ENCODE measurements around the gene DGKZ. TPM values are rescaled to one million over a fixed set of nuclear protein-coding genes. Genes with fewer than 3 reads are reported as not detected.
A peak's percentile ranks its signal among the peaks of the same experiment; 100 is the strongest.

The DGKZ gene
- total and polyA plus RNA-seq, 7 donors = 16.6 to 76.7 (median 31.4) TPM

DNA sequence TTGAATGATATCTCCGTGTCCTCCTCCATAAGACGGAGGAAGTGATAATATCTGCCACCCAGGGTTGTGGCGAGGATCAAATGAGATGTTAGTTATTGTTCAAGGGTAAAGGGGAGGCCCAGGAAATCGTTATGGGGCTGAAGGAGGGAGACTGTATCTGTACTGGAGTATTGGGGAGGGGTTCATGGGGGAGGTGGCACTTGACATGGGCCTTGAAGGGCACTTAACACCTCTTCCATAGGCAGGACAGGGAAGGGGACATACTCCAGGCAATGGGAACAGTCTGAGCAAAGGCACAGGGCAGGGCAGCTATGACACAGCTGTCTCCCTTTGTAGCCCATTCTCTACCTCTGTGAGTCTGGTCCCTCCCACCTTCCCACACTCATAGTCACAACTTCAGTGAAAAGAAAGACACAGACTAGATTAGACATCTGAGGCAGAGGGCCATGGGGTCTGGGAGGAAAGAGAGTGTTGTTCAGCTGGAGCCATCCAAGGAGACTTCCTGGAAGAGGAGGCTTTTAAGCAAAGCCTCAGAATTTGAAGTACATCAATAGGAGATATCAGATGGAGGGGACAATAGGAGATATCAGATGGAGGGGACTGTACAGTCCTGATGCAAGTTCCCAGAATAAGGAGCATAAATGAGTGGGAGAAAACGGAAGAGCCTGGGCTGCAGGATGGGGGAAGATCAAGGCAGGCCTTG is 15.8 kb upstream of the DGKZ start:
- DNase-seq = no peak
- Histone ChIP-seq H3K9me3 (no peaks in the 10 kb centered on the region), H3K4me1 (peaks cover 0 to 19% (median 14%) of the 10 kb centered on the region in 4 donors), H3K36me3 (no peaks in the 10 kb centered on the region), H3K4me3 (no peak overlapping the region), H3K27me3 (peaks cover 15 to 66% (median 48%) of the 10 kb centered on the region in 3 donors), H3K27ac (no peak overlapping the region)
- WGBS, 2 donors = 46 to 60% methylated on average over 5 of the region's 5 CpGs
- TF ChIP-seq POLR2AphosphoS5 (IDR thresholded peaks at IDR 0.05) = no peak
- TF ChIP-seq, protein P1, sequence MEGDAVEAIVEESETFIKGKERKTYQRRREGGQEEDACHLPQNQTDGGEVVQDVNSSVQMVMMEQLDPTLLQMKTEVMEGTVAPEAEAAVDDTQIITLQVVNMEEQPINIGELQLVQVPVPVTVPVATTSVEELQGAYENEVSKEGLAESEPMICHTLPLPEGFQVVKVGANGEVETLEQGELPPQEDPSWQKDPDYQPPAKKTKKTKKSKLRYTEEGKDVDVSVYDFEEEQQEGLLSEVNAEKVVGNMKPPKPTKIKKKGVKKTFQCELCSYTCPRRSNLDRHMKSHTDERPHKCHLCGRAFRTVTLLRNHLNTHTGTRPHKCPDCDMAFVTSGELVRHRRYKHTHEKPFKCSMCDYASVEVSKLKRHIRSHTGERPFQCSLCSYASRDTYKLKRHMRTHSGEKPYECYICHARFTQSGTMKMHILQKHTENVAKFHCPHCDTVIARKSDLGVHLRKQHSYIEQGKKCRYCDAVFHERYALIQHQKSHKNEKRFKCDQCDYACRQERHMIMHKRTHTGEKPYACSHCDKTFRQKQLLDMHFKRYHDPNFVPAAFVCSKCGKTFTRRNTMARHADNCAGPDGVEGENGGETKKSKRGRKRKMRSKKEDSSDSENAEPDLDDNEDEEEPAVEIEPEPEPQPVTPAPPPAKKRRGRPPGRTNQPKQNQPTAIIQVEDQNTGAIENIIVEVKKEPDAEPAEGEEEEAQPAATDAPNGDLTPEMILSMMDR (IDR thresholded peaks at IDR 0.05) = no peak
- intact Hi-C loops (cut with DNase I) = no loop called here

DNA sequence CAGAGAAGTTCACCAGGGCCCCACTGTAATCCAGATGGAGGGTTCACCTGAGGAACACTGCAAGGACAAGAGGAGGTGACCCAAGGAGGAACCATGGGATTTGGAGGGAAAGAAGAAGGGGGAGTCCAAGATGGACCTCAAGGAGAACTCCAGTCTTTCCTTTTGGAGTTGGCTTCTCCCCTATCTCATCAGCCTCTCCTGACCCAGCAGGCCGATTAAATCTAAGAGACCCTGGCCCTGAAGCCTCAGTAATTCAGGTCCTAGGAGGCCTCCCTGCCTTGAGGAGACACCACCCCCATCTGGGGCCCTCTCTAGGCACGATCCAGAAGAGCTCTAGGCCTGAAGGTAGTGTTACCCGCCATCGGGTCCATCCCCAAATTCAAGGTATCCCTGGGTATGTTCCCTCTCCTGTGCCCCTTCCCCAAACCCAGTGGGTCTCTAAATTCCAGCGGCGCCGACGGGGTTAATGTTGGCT is 15.1 kb upstream of the DGKZ start:
- Histone ChIP-seq H3K4me3 (peak overlapping the region in 3 of 4 donors; percentile 38 to 52 (median 51)), H3K36me3 (no peaks in the 10 kb centered on the region), H3K27me3 (peaks cover 15 to 66% (median 48%) of the 10 kb centered on the region in 3 donors), H3K4me1 (peaks cover 0 to 19% (median 14%) of the 10 kb centered on the region in 4 donors), H3K9me3 (no peaks in the 10 kb centered on the region), H3K27ac (no peak overlapping the region)
- no peak for TF ChIP-seq POLR2AphosphoS5 (IDR thresholded peaks at IDR 0.05)
- TF ChIP-seq POLR2A (IDR thresholded peaks at IDR 0.05) = no peak
- TF ChIP-seq, protein P1 (IDR thresholded peaks at IDR 0.05) = no peak
- no peak for TF ChIP-seq EP300 (IDR thresholded peaks at IDR 0.05)
- intact Hi-C loops (cut with DNase I) = no loop called here
- no peak for DNase-seq
- WGBS, 2 donors = 30 to 31% methylated on average over 8 of the region's 8 CpGs

DNA sequence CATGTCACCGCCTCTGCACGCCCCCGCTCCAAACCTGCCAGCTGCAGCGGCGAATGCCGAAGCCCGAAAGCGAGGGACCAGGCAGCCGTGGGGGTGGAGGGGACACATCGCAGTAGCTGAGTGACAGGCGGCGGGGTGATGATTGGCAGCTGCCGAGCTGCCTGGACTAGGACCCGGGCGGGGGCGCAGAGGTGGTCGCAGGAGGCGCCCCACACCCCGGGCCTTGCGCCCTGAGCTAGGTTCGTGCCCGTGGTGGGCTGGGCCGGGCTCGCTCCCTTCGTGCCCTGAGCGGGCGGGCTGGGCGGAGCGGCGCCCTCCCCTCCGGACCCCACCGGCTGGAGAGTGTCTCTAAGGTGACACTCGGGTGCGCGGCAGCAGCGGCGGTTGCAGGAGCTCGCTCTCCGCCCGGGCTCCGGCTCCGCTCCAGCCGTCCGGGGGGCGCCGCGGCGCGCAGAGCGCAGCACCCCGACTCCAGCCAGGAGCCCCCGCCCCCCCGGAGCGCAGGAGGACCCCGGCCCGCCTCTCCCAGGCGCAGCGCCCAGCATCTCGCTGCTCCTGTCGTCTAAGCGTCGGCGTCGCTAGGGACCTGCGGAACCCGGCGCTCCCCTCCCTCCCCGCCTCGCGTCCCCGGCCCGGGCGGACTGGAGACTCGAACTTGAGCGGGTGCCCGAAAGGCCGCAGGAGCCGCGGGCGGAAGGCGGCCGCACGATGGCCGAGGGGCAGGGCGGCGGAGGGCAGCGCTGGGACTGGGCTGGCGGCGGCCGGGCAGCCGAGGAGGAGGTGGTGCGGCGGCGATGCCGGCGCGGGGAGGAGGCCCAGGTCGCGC is 14.5 kb upstream of the DGKZ start:
- H3K27ac ChIP-seq = no peak overlapping the region
- 1% methylated on average over 99 of the region's 99 CpGs for WGBS, 2 donors
- peak overlapping the region in 3 of 4 donors; percentile 38 to 52 (median 51) for H3K4me3 ChIP-seq

DNA sequence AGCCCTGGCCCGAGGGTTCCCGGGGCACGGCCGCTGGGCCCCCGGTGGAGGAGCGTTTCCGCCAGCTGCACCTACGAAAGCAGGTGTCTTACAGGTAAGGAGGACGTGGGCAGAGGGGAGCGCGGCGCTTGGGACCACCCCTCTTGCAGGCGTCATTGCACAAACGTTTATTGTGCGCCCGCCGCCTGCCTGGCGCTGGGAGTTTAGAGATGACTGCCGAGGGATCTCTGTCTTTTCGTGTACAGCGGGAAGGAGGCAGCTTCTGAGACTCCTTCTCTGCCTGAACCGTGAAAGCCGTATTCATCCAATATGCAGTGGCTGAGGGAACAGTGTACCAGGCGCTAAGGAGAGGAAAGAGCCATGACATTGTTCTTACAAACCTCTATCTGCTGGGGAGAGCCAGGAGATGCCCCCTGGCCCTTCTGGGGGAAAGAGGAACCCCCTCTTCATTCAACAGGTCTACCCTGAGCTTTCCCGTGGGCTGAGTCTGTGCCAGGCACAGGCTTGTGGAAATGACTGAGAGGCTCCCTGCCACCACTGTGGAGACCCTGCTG is 13.8 kb upstream of the DGKZ start:
- peak overlapping the region in 3 of 4 donors; percentile 38 to 52 (median 51) for H3K4me3 ChIP-seq
- H3K9me3 ChIP-seq = no peaks in the 10 kb centered on the region
- H3K27ac ChIP-seq = no peak overlapping the region
- TF ChIP-seq, protein P1 (IDR thresholded peaks at IDR 0.05) = no peak
- TF ChIP-seq POLR2A (IDR thresholded peaks at IDR 0.05) (no peak), EP300 (IDR thresholded peaks at IDR 0.05) (no peak), POLR2AphosphoS5 (IDR thresholded peaks at IDR 0.05) (no peak)
- H3K36me3 ChIP-seq = no peaks in the 10 kb centered on the region
- peaks cover 15 to 59% (median 48%) of the 10 kb centered on the region in 3 donors for H3K27me3 ChIP-seq
- intact Hi-C loops (cut with DNase I) = no loop called here
- WGBS, 2 donors = 5 to 9% methylated on average over 25 of the region's 25 CpGs
- peaks cover 0 to 25% (median 19%) of the 10 kb centered on the region in 4 donors for H3K4me1 ChIP-seq
- no peak for DNase-seq

More for the DNA sequence above, 14.5 kb upstream of the DGKZ start:
- intact Hi-C loops (cut with DNase I) = no loop called here
- TF ChIP-seq, protein P1 (IDR thresholded peaks at IDR 0.05) = no peak
- TF ChIP-seq POLR2A (IDR thresholded peaks at IDR 0.05) (no peak), POLR2AphosphoS5 (IDR thresholded peaks at IDR 0.05) (no peak), EP300 (IDR thresholded peaks at IDR 0.05) (no peak)
- Histone ChIP-seq H3K36me3 (no peaks in the 10 kb centered on the region), H3K4me1 (peaks cover 0 to 19% (median 15%) of the 10 kb centered on the region in 4 donors), H3K27me3 (peaks cover 15 to 66% (median 48%) of the 10 kb centered on the region in 3 donors), H3K9me3 (no peaks in the 10 kb centered on the region)
- DNase-seq = no peak

Measured in sigmoid colon (tissue), 7 donors.